CD14-positive monocyte (primary cell): ENCODE data around the gene SHROOM4. TPM values are rescaled to one million over a fixed set of nuclear protein-coding genes. Genes with fewer than 3 reads are reported as not detected.
A peak's percentile ranks its signal among the peaks of the same experiment; 100 is the strongest.

Experiments
- DNase-seq, 3 donors: peaks; one replicate each; pipeline ENCODE4 v3.0.0-alpha.2; 2011 to 2022
- H2AFZ ChIP-seq: 2 replicates; pipeline ENCODE4 v1.6.0; 2012; ENCODE audit warnings: mild to moderate bottlenecking, low read depth, low read length, inconsistent platforms; ENCODE audit not compliant: insufficient read depth, poor library complexity, severe bottlenecking
- H3K27ac ChIP-seq, 2 donors: 1 replicate in 1 of 2; 2 replicates in 1 of 2; pipeline ENCODE4 v1.5.1; 2012 to 2013; ENCODE audit warnings: low read length in 2 of 2, control low read depth in 1 of 2, inconsistent platforms in 1 of 2, low read depth in 1 of 2, mild to moderate bottlenecking in 1 of 2
- H3K27me3 ChIP-seq, 2 donors: one replicate each; pipeline versions ENCODE4 v1.6.0 to v1.6.1; 2011 to 2013; ENCODE audit warnings: low read length in 2 of 2; ENCODE audit not compliant: control insufficient read depth in 2 of 2, insufficient read depth in 2 of 2
- H3K36me3 ChIP-seq, 2 donors: replicated peaks in 1 of 2; 1 replicate in 1 of 2; 2 replicates in 1 of 2; pipeline versions ENCODE4 v1.5.1 to v1.6.1; 2012 to 2013; ENCODE audit warnings: low read length in 2 of 2, control low read depth in 1 of 2, inconsistent platforms in 1 of 2, mild to moderate bottlenecking in 1 of 2; ENCODE audit not compliant: insufficient read depth in 2 of 2, control insufficient read depth in 1 of 2
- H3K4me1 ChIP-seq, 2 donors: 1 replicate in 1 of 2; 2 replicates in 1 of 2; pipeline versions ENCODE4 v1.5.1 to v1.6.1; 2012 to 2013; ENCODE audit warnings: low read length in 2 of 2, control low read depth in 1 of 2, inconsistent platforms in 1 of 2, mild to moderate bottlenecking in 1 of 2, moderate library complexity in 1 of 2; ENCODE audit not compliant: insufficient read depth in 2 of 2, control insufficient read depth in 1 of 2
- H3K4me2 ChIP-seq: replicated peaks from 2 replicates; pipeline ENCODE3; 2012; ENCODE audit warnings: low read length, moderate library complexity, mild to moderate bottlenecking; ENCODE audit not compliant: poor library complexity, severe bottlenecking; ENCODE audit errors: extremely low read depth
- H3K4me3 ChIP-seq, 3 experiments: fragments of 200-600 bp in 1 of 3; sonication (generic) in 1 of 3; replicated peaks in 1 of 3; 1 replicate in 2 of 3; 2 replicates in 1 of 3; pipeline ENCODE4 v1.5.1; 2011 to 2013; ENCODE audit warnings: low read length in 3 of 3, mild to moderate bottlenecking in 3 of 3, control low read depth in 2 of 3, low read depth in 2 of 3, inconsistent platforms in 1 of 3, moderate library complexity in 1 of 3
- H3K79me2 ChIP-seq: 2 replicates; pipeline ENCODE4 v1.6.0; 2012; ENCODE audit warnings: mild to moderate bottlenecking, control low read depth, inconsistent platforms, low read length, moderate library complexity; ENCODE audit not compliant: insufficient read depth
- H3K9ac ChIP-seq: 2 replicates; pipeline ENCODE4 v1.6.0; 2017; ENCODE audit warnings: low read length, mild to moderate bottlenecking; ENCODE audit not compliant: insufficient read depth, poor library complexity, severe bottlenecking
- H3K9me3 ChIP-seq, 2 donors: replicated peaks in 1 of 2; 1 replicate in 1 of 2; 2 replicates in 1 of 2; pipeline versions ENCODE4 v1.5.1 to v1.6.1; 2012 to 2013; ENCODE audit warnings: low read length in 2 of 2, control low read depth in 1 of 2; ENCODE audit not compliant: control insufficient read depth in 1 of 2, insufficient read depth in 1 of 2
- H4K20me1 ChIP-seq: 2 replicates; pipeline ENCODE4 v1.6.0; 2012; ENCODE audit warnings: mild to moderate bottlenecking, low read length, control low read depth, moderate library complexity; ENCODE audit not compliant: insufficient read depth
- H3K27ac Mint-ChIP-seq, 7 donors: one replicate each; pipeline ENCODE4 v1.8.0; 2020; ENCODE audit warnings: mild to moderate bottlenecking in 7 of 7, mixed read lengths in 7 of 7, moderate library complexity in 6 of 7, inconsistent platforms in 2 of 7
- H3K27me3 Mint-ChIP-seq, 3 donors: one replicate each; pipeline ENCODE4 v1.8.0; 2021 to 2022; ENCODE audit warnings: low read depth in 3 of 3, mild to moderate bottlenecking in 3 of 3, mixed read lengths in 3 of 3, moderate library complexity in 3 of 3, inconsistent platforms in 1 of 3
- H3K36me3 Mint-ChIP-seq, 2 donors: one replicate each; pipeline ENCODE4 v1.8.0; 2020; ENCODE audit warnings: mixed read lengths in 2 of 2, inconsistent platforms in 1 of 2, mild to moderate bottlenecking in 1 of 2
- H3K4me1 Mint-ChIP-seq: one replicate; pipeline ENCODE4 v1.8.0; 2020; ENCODE audit warnings: mild to moderate bottlenecking, mixed read lengths
- H3K4me3 Mint-ChIP-seq, 2 donors: one replicate each; pipeline ENCODE4 v1.8.0; 2020; ENCODE audit warnings: mild to moderate bottlenecking in 2 of 2, mixed read lengths in 2 of 2, moderate library complexity in 1 of 2
- H3K9me3 Mint-ChIP-seq, 7 donors: one replicate each; pipeline ENCODE4 v1.8.0; 2020 to 2022; ENCODE audit warnings: mixed read lengths in 7 of 7, mild to moderate bottlenecking in 6 of 7, moderate library complexity in 6 of 7, inconsistent platforms in 2 of 7
- CTCF ChIP-seq: fragments of 200-600 bp; IDR thresholded peaks from one replicate; pipeline ENCODE4 v1.8.0; 2022; ENCODE audit warnings: antibody characterized with exemption, mild to moderate bottlenecking
- WGBS: methylation state at CpG from one replicate; pipeline ENCODE4 v1.1.5; 2013; ENCODE audit warnings: missing lambda C conversion rate; ENCODE audit not compliant: insufficient coverage; 5-methylcytosine and 5-hydroxymethylcytosine counted together
- intact Hi-C, 2 donors: fragments of 100-400 bp; cut with micrococcal nuclease; formaldehyde crosslinking; loops; one replicate each; pipeline versions ENCODE4 v1.15.0 to v1.15.1; 2023
- polyA plus RNA-seq, 3 donors: library from polyadenylated mRNA; depleted of rRNA in 1 of 3; unstranded in 2 of 3; stranded (reverse) in 1 of 3; fragments of 300-500 nt in 2 of 3; fragments of >200 nt in 1 of 3; fragmentation: Illumina TruSeq in 2 of 3; gene quantifications; 1 replicate in 2 of 3; 2 replicates in 1 of 3; pipeline ENCODE4 v1.2.3, GENCODE V29; 2012 to 2021

SHROOM4 gene
- polyA plus RNA-seq, 3 donors: under 0.01 TPM; not detected in 2

GRCh38 chrX:50705042-50705441 lies 109.0 kb downstream of the SHROOM4 start:
- Histone ChIP-seq H3K4me1 (peaks cover 0 to 8% of the 10 kb centered on the region in 2 donors), H3K79me2 (no peaks in the 10 kb centered on the region), H4K20me1 (no peaks in the 10 kb centered on the region), H3K9ac (no peak overlapping the region), H3K27ac (no peak overlapping the region), H3K36me3 (no peaks in the 10 kb centered on the region), H2AFZ (no peak overlapping the region), H3K4me3 (no peak overlapping the region), H3K9me3 (no peaks in the 10 kb centered on the region), H3K4me2 (no peak overlapping the region), H3K27me3 (peaks cover 0 to 2% of the 10 kb centered on the region in 2 donors)
- TF ChIP-seq CTCF: no peak
- peak overlapping the region in 1 of 7 donors; percentile 54 for H3K27ac Mint-ChIP-seq
- H3K36me3 Mint-ChIP-seq: no peaks in the 10 kb centered on the region
- peaks cover 11% of the 10 kb centered on the region for H3K4me1 Mint-ChIP-seq
- peaks cover 0 to 11% (median 0%) of the 10 kb centered on the region in 3 donors for H3K27me3 Mint-ChIP-seq
- no CpG with 5 or more reads among the region's 3 CpGs for WGBS
- no peaks in the 10 kb centered on the region for H3K9me3 Mint-ChIP-seq
- no peak for DNase-seq
- no peak overlapping the region for H3K4me3 Mint-ChIP-seq
- intact Hi-C loops: no loop called here

- H3K79me2 ChIP-seq: no peaks in the 10 kb centered on the region
- H3K9me3 ChIP-seq: no peaks in the 10 kb centered on the region
- Mint-ChIP-seq H3K27me3 (peaks cover 0 to 11% (median 0%) of the 10 kb centered on the region in 3 donors), H3K27ac (no peak overlapping the region), H3K4me3 (no peak overlapping the region), H3K4me1 (peaks cover 11% of the 10 kb centered on the region), H3K9me3 (no peaks in the 10 kb centered on the region), H3K36me3 (no peaks in the 10 kb centered on the region)
- H3K27me3 ChIP-seq: peaks cover 0 to 1% of the 10 kb centered on the region in 2 donors
- intact Hi-C loops: no loop called here
- no peak overlapping the region for H3K9ac ChIP-seq
- no peak for TF ChIP-seq CTCF
- no peak overlapping the region for H2AFZ ChIP-seq
- DNase-seq: no peak
- H3K4me3 ChIP-seq: no peak overlapping the region
- peaks cover 0 to 8% of the 10 kb centered on the region in 2 donors for H3K4me1 ChIP-seq
- H4K20me1 ChIP-seq: no peaks in the 10 kb centered on the region
- no peak overlapping the region for H3K27ac ChIP-seq
- no peaks in the 10 kb centered on the region for H3K36me3 ChIP-seq
- no CpG with 5 or more reads among the region's 1 CpG for WGBS
- no peak overlapping the region for H3K4me2 ChIP-seq
These were observed 109.6 kb downstream of the SHROOM4 start for GRCh38 chrX:50704360-50704759.
